HCT116 (cell line): ENCODE data around the gene DDX47.

Experiments used
- EGR1 ChIP-seq: IDR thresholded peaks from 2 replicates; pipeline ENCODE4 v1.6.1; 2012; ENCODE audit warnings: low read depth
- YY1 ChIP-seq: IDR thresholded peaks from 2 replicates; pipeline ENCODE4 v1.6.1; 2011; ENCODE audit warnings: low read length, low read depth, moderate library complexity, mild to moderate bottlenecking; ENCODE audit not compliant: insufficient replicate concordance; ENCODE audit errors: extremely low read depth
- TF ChIP-seq, protein P1 (sequence below), 3 experiments: fragments of 200-600 bp in 1 of 3; sonication (generic) in 1 of 3; IDR thresholded peaks in 2 of 3; conservative IDR thresholded peaks in 1 of 3; 2 replicates each; pipeline ENCODE4 v1.5.1; 2012 to 2017; ENCODE audit warnings: low read depth in 2 of 3, low read length in 2 of 3, antibody characterized with exemption in 1 of 3, borderline replicate concordance in 1 of 3, control low read depth in 1 of 3, mild to moderate bottlenecking in 1 of 3, mixed read lengths in 1 of 3, mixed run types in 1 of 3, moderate library complexity in 1 of 3; ENCODE audit not compliant: insufficient read depth in 1 of 3
- TF ChIP-seq, protein P2 (sequence below): IDR thresholded peaks from 2 replicates; pipeline ENCODE4 v1.6.1; 2012

GRCh38 chr12:12796171-12796570 lies 17.0 kb upstream of the DDX47 start:
- no peak for TF ChIP-seq EGR1
- TF ChIP-seq, protein P1, sequence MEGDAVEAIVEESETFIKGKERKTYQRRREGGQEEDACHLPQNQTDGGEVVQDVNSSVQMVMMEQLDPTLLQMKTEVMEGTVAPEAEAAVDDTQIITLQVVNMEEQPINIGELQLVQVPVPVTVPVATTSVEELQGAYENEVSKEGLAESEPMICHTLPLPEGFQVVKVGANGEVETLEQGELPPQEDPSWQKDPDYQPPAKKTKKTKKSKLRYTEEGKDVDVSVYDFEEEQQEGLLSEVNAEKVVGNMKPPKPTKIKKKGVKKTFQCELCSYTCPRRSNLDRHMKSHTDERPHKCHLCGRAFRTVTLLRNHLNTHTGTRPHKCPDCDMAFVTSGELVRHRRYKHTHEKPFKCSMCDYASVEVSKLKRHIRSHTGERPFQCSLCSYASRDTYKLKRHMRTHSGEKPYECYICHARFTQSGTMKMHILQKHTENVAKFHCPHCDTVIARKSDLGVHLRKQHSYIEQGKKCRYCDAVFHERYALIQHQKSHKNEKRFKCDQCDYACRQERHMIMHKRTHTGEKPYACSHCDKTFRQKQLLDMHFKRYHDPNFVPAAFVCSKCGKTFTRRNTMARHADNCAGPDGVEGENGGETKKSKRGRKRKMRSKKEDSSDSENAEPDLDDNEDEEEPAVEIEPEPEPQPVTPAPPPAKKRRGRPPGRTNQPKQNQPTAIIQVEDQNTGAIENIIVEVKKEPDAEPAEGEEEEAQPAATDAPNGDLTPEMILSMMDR (IDR thresholded peaks at IDR 0.05 in 2 of 3, conservative IDR thresholded peaks at IDR 0.05 in 1 of 3; ENCODE audit: borderline replicate concordance in 1 of 3, insufficient read depth in 1 of 3, low read depth in 2 of 3, low read length in 2 of 3) = no peak
- no peak for TF ChIP-seq YY1
- TF ChIP-seq, protein P2, sequence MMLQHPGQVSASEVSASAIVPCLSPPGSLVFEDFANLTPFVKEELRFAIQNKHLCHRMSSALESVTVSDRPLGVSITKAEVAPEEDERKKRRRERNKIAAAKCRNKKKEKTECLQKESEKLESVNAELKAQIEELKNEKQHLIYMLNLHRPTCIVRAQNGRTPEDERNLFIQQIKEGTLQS = no peak
